Fibroblast of gingiva (primary cell): ENCODE measurements around the gene CLEC4G.
"Not testable (repeated sequence)": the region's sequence is repeated elsewhere in the genome, so short reads cannot be mapped to it uniquely, and the experiment has no call there.

ENCODE experiments used
- DNase-seq: peaks from one replicate; pipeline ENCODE4 v3.0.0-alpha.2; 2011; ENCODE audit warnings: low read depth

The CLEC4G gene, protein sequence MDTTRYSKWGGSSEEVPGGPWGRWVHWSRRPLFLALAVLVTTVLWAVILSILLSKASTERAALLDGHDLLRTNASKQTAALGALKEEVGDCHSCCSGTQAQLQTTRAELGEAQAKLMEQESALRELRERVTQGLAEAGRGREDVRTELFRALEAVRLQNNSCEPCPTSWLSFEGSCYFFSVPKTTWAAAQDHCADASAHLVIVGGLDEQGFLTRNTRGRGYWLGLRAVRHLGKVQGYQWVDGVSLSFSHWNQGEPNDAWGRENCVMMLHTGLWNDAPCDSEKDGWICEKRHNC

GRCh38 chr19:7732045-7732444 lies at the start of gene CLEC4G:
Gene CLEC4G (minus strand): TSS chr19:7732110. CDS start chr19:7732102, 8 bp downstream.
- DNase-seq = no peak

DNA sequence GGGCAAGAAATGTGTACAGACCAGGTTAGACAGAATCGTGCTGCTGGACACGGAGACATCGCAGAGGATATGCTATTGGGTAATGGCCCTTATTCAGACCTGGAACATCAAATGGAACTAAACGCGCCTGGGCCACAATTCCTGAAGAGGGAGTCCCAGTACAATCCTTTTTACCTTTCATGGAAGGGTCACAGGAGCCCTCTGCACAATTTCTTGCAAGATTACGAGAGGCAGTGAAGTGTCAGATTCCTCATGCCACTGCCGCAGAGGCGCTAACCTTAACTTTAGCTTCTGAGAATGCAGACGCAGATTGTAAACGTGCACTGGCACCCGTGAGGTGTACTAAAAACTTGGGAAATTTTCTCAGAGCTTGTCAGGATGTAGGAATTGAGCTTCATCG lies 49.2 kb upstream of the CLEC4G start:
- DNase-seq = no peak

GRCh38 chr19:7779631-7780486 lies 47.9 kb upstream of the CLEC4G start:
- no peak for DNase-seq

DNA sequence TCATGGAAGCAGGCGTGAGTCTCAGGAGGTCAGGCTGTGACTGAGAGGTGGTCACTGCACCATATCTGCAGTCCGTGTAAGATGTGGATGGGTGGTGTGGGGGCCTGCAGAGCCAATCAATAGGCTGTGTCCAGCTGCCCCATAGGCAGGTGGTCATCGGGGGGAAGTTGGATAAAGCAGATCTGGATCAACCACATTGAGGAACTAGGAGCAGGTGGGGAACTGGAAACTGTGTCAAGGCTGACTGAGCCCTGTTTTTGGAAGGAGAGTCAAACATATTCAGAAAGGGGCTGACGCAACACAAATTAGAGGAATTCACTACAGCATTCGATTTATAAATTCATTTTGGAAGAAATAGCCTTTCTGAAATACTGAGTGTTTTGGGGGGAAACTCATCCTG lies 46.2 kb upstream of the CLEC4G start:
- no peak for DNase-seq

GRCh38 chr19:7775761-7776160 lies 43.9 kb upstream of the CLEC4G start:
- DNase-seq = no peak

DNA sequence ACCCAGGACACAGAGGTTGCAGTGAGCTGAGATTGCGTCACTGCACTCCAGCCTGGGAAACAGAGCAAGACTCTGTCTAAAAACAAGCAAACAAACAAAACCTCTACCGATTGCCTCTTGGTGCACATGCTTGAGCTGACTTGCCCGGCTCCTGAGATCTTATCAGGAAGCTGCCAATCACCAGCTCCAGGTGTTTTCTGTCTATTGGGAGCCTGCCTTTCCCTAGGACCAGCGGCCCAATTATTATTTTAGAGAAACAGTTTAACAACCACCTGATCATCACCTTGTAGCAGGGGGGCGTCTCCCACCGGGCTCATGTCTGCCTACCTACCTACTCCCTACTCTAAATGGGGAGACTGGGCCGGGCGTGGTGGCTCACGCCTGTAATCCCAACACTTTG lies 41.9 kb upstream of the CLEC4G start:
- DNase-seq = no peak

DNA sequence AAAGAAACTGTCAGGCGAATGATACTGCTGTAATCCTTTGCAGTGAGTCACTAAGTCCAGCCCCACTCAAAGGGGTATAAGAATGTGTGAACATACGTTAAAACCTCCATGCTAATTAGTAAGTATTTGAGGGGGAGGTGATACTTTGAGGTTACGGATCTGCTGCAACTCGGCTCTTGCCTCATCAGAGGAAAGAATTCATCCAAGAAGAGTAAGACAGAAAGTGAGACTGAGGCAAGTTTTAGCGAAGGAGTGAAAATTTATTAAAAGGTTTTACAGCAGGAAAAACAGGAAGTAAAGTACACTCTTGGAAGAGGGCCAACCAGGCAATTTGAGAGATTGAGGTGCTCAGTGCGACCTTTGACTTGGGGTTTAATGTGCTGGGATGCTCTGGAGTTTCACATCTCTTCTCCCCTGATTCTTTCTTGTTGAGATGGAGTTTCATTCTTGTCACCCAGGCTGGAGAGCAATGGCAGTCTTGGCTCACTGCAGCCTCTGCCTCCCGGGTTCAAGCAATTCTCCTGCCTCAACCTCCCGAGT lies 40.9 kb upstream of the CLEC4G start:
- no peak for DNase-seq

DNA sequence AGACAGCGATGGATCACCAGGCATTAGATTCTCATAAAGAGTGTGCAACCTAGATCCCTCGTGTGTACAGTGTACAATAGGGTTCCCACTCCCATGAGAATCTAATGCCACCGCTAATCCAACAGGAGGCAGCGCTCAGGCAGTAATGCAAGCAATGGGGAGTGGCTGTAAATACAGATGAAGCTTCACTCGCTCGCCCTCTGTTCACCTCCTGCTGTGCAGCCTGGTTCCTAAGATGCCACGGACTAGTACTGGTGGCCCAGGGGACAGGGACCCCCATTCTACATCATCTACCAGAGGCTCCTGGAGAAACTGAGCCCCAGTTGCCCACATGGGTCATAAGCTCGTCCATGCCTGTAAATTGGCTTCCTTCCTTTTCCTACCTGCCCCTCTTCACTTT lies 39.2 kb upstream of the CLEC4G start:
- DNase-seq = no peak

DNA sequence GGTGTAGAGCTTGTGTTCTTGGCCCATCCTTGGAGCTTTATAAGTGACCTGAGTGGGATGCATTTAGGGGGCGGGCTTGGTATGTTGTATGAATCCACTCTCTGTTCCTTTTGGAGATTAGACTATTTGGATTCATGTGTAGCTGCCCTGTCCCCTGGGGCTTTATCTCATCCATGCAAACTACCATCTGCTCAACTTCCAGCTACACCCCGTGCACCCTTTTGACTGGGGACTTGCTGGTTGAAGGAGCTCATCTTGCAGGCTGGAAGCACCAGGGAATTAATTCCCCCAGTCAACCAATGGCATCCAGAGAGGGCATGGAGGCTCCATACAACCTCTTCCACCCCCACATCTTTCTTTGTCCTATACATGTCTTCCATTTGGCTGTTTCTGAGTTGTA lies 37.3 kb upstream of the CLEC4G start:
- no peak for DNase-seq

- no peak for DNase-seq
Measured at GRCh38 chr19:7767487-7767886, 35.6 kb upstream of the CLEC4G start.

GRCh38 chr19:7766535-7766934 lies 34.6 kb upstream of the CLEC4G start:
- no peak for DNase-seq

- DNase-seq = not testable (repeated sequence)
Measured at GRCh38 chr19:7765043-7765442, 33.1 kb upstream of the CLEC4G start.

DNA sequence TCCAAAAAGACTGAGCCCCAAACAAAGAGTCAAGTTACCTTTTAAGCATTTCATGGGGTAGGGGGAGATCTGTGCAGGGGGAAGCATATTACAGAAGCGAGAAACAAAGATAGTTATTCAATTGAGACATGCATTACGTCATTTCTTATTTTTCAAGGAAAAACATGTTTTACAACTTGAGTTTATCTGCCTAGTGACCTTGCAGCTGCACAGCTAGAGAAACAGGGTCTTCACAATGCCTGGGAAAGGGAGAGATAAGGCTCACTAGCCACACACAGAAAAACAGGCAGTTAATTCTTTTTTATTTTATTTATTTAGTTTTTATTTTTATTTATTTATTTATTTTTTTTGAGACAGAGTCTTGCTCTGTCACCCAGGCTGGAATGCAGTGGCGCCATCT lies 32.2 kb upstream of the CLEC4G start:
- DNase-seq = not testable (repeated sequence)

- no peak for DNase-seq
Measured at GRCh38 chr19:7763696-7764095, 31.8 kb upstream of the CLEC4G start.

GRCh38 chr19:7762719-7763293 lies 30.9 kb upstream of the CLEC4G start, which contains the start of gene CLEC4M:
Gene CLEC4M (plus strand): TSS chr19:7763243. CDS start chr19:7763267, 24 bp downstream.
- DNase-seq = no peak

DNA sequence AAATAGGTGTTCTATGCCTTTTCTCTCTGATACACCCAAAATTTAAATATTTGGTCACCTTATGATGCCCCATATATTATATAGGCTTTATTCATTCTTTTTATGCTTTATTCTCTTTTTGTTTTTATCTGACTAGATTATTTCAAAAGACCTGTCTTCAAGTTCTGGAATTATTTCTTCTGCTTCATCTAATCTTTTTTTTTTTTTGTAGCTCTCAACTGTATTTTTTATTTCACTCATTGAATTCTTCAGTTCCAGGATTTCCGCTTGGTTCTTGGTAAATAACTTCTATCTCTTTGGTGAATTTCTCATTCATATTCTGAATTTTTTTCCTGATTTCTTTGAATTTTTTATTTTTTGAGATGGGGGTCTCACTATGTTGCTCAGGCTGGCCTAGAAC lies 27.2 kb upstream of the CLEC4G start:
- no peak for DNase-seq

DNA sequence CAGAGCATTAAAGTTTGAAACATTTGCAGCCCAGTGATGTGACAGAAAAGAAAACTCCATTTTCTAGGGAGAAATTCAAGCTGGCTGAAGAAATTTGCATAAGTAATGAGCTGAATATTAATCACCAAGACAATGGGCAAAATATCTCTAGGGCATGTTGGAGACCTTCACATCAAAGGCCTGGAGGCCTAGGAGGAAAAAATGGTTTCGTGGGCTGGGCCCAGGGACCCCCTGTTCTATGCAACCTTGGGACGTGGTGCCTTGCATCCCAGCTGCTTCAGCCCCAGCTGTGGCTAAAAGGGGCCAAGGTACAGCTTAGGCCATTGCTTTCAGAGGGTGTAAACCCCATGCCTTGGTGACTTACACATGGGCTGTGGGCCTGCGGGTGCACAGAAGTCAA lies 25.4 kb upstream of the CLEC4G start:
- no peak for DNase-seq

DNA sequence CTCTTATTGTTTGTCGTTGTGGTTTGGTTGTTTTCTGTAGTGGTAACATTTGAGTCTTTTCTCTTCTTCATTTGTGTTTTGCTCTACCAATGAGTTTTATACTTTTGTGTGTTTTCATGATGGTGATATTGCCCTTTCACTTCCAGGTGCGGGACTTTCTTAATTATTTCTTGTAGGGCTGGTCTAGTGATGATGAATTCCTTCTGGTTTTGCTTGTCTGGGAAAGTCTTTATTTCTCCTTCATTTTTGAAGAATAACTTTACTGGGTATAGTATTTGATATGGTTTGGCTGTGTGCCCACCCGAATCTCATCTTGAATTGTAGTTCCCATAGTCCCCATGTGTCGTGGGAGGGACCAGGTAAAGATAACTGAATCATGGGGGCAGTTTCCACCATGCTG lies 24.3 kb upstream of the CLEC4G start:
- DNase-seq = no peak

DNA sequence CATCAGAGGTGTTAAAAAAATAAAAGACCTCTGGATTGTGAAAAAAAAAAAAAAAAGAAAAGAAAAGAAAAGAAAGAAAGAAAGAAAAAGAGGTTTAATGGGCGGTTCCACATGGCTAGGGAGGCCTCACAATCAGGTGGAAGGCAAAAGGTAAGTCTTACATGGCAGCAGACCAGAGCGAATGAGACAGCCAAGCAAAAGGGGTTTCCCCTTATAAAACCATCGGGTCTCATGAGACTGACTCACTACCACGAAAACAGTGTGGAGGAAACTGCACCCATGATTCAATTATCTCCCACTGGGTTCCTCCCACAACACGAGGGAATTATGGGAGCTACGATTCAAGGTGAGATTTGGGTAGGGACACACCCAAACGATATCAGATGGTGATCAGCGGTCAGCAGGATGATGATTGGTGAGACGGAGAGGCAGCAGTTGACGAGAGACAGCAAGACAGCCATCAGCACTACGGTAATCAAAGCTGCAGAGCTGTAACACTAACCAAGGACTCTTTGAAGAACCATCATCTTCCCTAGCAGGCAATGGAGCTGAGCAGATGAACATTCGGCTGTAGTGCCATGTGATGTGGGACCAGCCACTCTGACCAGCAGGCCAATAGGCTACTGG lies 19.4 kb upstream of the CLEC4G start:
- no peak for DNase-seq

DNA sequence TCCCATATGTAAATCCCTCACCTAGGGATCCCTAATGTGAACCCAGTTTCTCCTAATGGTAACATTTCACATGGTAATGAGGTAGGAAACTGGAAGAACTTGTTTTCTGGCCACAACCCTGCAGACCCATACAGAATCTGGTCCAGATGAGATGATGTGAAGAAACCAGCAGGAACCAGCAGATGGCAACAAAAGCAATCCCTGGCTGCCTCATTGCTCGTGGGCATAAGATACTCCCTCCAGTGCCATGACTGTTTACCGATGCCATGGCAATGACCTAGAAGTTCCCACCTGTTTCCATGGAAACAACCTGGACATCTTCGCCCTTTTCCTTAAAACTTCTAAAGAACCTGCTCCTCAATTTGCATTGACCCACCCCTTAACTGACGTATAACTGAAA lies 16.8 kb upstream of the CLEC4G start:
- DNase-seq = no peak

DNA sequence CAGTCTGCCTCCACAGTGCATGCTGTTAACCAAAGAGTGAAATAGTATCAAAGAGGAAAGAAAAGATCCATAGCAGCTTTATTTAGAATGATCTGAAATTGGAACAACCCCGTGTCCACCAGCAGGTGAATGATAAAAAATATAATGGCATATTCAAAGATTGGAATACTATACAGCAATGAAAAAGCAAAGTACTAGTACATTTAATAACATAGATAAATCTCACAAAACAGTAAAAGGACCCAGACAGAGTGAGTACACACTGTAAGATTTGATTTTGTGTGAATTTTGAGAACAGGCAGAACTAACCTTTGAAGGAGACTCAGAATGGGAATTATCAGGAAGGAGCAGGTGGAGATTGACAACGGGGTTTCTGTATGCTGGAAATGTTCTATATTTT lies 16.3 kb upstream of the CLEC4G start:
- no peak for DNase-seq
